HepG2 (cell line): ENCODE measurements around the gene TMCO4. TPM values are rescaled to one million over a fixed set of nuclear protein-coding genes. Genes with fewer than 3 reads are reported as not detected.

Experiments
- CHD4 ChIP-seq: fragments of 200-600 bp; sonication (generic); IDR thresholded peaks from 2 replicates; pipeline ENCODE4 v1.7.0; 2017; ENCODE audit warnings: mild to moderate bottlenecking, low read length, borderline replicate concordance
- EHMT2 ChIP-seq: fragments of 200-600 bp; sonication (generic); IDR thresholded peaks from 2 replicates; pipeline ENCODE4 v1.7.0; 2017; ENCODE audit warnings: antibody characterized with exemption, low read depth, low read length, borderline replicate concordance
- FOXP1 ChIP-seq, 2 experiments: fragments of 450-650 bp in 1 of 2; IDR thresholded peaks; 2 replicates each; pipeline ENCODE4 v1.6.1; 2017 to 2018; ENCODE audit warnings: antibody characterized with exemption in 1 of 2
- HNF4A ChIP-seq: sonication (generic); formaldehyde crosslinking; IDR thresholded peaks from 2 replicates; pipeline ENCODE4 v1.4.0; 2020; ENCODE audit warnings: missing genetic modification reagents
- HNRNPH1 ChIP-seq: fragments of 200-400 bp; formaldehyde crosslinking; optimal IDR thresholded peaks from 2 replicates; pipeline ENCODE3; 2017; ENCODE audit warnings: mild to moderate bottlenecking, low read depth, low read length
- ZMYM3 ChIP-seq: sonication (generic); formaldehyde crosslinking; IDR thresholded peaks from 2 replicates; pipeline ENCODE4 v1.5.1; 2020; ENCODE audit warnings: mild to moderate bottlenecking, missing genetic modification reagents
- ZNF251 ChIP-seq: sonication (generic); formaldehyde crosslinking; IDR thresholded peaks from 2 replicates; pipeline ENCODE4 v1.9.0; 2021; ENCODE audit warnings: mild to moderate bottlenecking, missing genetic modification reagents
- ZNF407 ChIP-seq: sonication (generic); formaldehyde crosslinking; IDR thresholded peaks from one replicate; pipeline ENCODE4 v1.5.1; 2020; ENCODE audit warnings: mild to moderate bottlenecking, missing genetic modification reagents; ENCODE audit errors: not compliant biosample characterization
- ZNF552 ChIP-seq: sonication (generic); formaldehyde crosslinking; IDR thresholded peaks from 2 replicates; pipeline ENCODE4 v1.9.0; 2022; ENCODE audit warnings: missing genetic modification reagents, mild to moderate bottlenecking, borderline replicate concordance
- ZNF605 ChIP-seq: sonication (generic); formaldehyde crosslinking; IDR thresholded peaks from 2 replicates; pipeline ENCODE4 v1.8.0; 2022; ENCODE audit warnings: mild to moderate bottlenecking, missing genetic modification reagents
- ZNF766 ChIP-seq: sonication (generic); formaldehyde crosslinking; IDR thresholded peaks from 2 replicates; pipeline ENCODE4 v1.5.0; 2020; ENCODE audit warnings: missing genetic modification reagents, borderline replicate concordance
- ZNF781 ChIP-seq: sonication (generic); formaldehyde crosslinking; IDR thresholded peaks from 2 replicates; pipeline ENCODE4 v1.5.1; 2020; ENCODE audit warnings: borderline replicate concordance, mild to moderate bottlenecking, missing genetic modification reagents; ENCODE audit errors: not compliant biosample characterization
- polyA plus RNA-seq, 8 experiments: library from polyadenylated mRNA; depleted of rRNA in 3 of 8; stranded (reverse) in 7 of 8; unstranded in 1 of 8; fragments of >200 nt; fragmentation: Illumina TruSeq in 4 of 8; extraction: Trizol in 4 of 8; gene quantifications; 2 replicates each; pipeline versions ENCODE4 v1.2.1 to v1.2.3, GENCODE V29; 2011 to 2016; ENCODE audit warnings: low read depth in 4 of 8, missing spikeins in 1 of 8, mixed read lengths in 1 of 8; ENCODE audit not compliant: insufficient read depth in 1 of 8
- total RNA-seq, 5 experiments: library from RNA; depleted of rRNA; stranded (reverse); fragments of >200 nt; fragmentation: Illumina TruSeq; extraction: Trizol; gene quantifications; 2 replicates each; pipeline ENCODE4 v1.2.3, GENCODE V29; 2016; ENCODE audit warnings: low read depth in 1 of 5
- TF ChIP-seq, protein P1 (sequence below): sonication (generic); formaldehyde crosslinking; IDR thresholded peaks from 2 replicates; pipeline ENCODE4 v1.4.0; 2020; ENCODE audit warnings: missing genetic modification reagents
- TF ChIP-seq, protein P2 (sequence below): sonication (generic); formaldehyde crosslinking; IDR thresholded peaks from 2 replicates; pipeline ENCODE4 v1.4.0; 2020; ENCODE audit warnings: missing genetic modification reagents
- TF ChIP-seq, protein P3 (sequence below): sonication (generic); formaldehyde crosslinking; IDR thresholded peaks from 2 replicates; pipeline ENCODE4 v1.4.0; 2020; ENCODE audit warnings: mild to moderate bottlenecking, missing genetic modification reagents, borderline replicate concordance

The TMCO4 gene
- total and polyA plus RNA-seq, 2 of the 13 experiments (the other 11 are each of a cell fraction or from before 2014, with no cell fraction given), result 2.1 to 4.1 TPM

- TF ChIP-seq, protein P1, sequence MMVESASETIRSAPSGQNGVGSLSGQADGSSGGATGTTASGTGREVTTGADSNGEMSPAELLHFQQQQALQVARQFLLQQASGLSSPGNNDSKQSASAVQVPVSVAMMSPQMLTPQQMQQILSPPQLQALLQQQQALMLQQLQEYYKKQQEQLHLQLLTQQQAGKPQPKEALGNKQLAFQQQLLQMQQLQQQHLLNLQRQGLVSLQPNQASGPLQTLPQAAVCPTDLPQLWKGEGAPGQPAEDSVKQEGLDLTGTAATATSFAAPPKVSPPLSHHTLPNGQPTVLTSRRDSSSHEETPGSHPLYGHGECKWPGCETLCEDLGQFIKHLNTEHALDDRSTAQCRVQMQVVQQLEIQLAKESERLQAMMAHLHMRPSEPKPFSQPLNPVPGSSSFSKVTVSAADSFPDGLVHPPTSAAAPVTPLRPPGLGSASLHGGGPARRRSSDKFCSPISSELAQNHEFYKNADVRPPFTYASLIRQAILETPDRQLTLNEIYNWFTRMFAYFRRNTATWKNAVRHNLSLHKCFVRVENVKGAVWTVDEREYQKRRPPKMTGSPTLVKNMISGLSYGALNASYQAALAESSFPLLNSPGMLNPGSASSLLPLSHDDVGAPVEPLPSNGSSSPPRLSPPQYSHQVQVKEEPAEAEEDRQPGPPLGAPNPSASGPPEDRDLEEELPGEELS (CRISPR knock-in tag), result peak; percentile 63
- TF ChIP-seq ZNF781 (CRISPR knock-in tag) (no peak), ZNF407 (CRISPR knock-in tag) (no peak), ZNF251 (no peak), ZMYM3 (no peak), EHMT2 (no peak), ZNF766 (CRISPR knock-in tag) (no peak), HNRNPH1 (no peak), ZNF552 (CRISPR knock-in tag) (no peak), CHD4 (no peak), FOXP1 (IDR thresholded peaks at IDR 0.05) (no peak), FOXP1 (CRISPR knock-in tag; IDR thresholded peaks at IDR 0.05) (peak; percentile 84), ZNF605 (no peak), HNF4A (CRISPR knock-in tag) (peak; percentile 35)
- TF ChIP-seq, protein P2, sequence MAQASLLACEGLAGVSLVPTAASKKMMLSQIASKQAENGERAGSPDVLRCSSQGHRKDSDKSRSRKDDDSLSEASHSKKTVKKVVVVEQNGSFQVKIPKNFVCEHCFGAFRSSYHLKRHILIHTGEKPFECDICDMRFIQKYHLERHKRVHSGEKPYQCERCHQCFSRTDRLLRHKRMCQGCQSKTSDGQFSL (CRISPR knock-in tag), result no peak
- TF ChIP-seq, protein P3, sequence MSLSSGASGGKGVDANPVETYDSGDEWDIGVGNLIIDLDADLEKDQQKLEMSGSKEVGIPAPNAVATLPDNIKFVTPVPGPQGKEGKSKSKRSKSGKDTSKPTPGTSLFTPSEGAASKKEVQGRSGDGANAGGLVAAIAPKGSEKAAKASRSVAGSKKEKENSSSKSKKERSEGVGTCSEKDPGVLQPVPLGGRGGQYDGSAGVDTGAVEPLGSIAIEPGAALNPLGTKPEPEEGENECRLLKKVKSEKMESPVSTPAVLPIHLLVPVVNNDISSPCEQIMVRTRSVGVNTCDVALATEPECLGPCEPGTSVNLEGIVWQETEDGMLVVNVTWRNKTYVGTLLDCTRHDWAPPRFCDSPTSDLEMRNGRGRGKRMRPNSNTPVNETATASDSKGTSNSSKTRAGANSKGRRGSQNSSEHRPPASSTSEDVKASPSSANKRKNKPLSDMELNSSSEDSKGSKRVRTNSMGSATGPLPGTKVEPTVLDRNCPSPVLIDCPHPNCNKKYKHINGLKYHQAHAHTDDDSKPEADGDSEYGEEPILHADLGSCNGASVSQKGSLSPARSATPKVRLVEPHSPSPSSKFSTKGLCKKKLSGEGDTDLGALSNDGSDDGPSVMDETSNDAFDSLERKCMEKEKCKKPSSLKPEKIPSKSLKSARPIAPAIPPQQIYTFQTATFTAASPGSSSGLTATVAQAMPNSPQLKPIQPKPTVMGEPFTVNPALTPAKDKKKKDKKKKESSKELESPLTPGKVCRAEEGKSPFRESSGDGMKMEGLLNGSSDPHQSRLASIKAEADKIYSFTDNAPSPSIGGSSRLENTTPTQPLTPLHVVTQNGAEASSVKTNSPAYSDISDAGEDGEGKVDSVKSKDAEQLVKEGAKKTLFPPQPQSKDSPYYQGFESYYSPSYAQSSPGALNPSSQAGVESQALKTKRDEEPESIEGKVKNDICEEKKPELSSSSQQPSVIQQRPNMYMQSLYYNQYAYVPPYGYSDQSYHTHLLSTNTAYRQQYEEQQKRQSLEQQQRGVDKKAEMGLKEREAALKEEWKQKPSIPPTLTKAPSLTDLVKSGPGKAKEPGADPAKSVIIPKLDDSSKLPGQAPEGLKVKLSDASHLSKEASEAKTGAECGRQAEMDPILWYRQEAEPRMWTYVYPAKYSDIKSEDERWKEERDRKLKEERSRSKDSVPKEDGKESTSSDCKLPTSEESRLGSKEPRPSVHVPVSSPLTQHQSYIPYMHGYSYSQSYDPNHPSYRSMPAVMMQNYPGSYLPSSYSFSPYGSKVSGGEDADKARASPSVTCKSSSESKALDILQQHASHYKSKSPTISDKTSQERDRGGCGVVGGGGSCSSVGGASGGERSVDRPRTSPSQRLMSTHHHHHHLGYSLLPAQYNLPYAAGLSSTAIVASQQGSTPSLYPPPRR, result no peak
Observed at GRCh38 chr1:19639999-19640362, 159.7 kb downstream of the TMCO4 start (continued).
